A549 (cell line): ENCODE results near the gene RBP3.

Source experiments
- NR3C1 ChIP-seq: fragments of >200 bp; sonication (Bioruptor Twin); formaldehyde crosslinking; IDR thresholded peaks from 3 replicates; pipeline ENCODE4 v1.6.1; 2017
- TF ChIP-seq, protein P1 (sequence below): fragments of >200 bp; sonication (Bioruptor Twin); formaldehyde crosslinking; IDR thresholded peaks from 3 replicates; pipeline ENCODE4 v1.5.1; 2016

DNA sequence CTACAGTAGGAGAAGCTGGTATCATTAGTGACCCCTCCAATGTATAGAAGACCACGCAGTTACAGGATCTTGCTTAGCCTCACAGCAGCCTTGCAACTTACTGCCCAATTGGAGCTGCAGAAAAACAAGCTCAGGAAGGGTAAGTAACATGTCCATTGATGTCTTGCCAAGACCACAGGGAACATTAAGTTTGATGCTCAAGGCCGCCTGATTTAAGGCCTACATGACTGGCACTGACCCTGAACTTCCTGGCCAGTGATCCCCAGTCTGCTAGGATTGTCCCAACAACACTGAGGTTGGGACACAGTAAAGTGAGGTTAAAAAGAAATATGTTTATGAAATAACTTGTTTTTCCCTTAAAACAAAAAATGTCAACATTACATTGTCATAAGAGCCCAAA is 32.7 kb upstream of the RBP3 start:
- no peak for TF ChIP-seq NR3C1
- TF ChIP-seq, protein P1, sequence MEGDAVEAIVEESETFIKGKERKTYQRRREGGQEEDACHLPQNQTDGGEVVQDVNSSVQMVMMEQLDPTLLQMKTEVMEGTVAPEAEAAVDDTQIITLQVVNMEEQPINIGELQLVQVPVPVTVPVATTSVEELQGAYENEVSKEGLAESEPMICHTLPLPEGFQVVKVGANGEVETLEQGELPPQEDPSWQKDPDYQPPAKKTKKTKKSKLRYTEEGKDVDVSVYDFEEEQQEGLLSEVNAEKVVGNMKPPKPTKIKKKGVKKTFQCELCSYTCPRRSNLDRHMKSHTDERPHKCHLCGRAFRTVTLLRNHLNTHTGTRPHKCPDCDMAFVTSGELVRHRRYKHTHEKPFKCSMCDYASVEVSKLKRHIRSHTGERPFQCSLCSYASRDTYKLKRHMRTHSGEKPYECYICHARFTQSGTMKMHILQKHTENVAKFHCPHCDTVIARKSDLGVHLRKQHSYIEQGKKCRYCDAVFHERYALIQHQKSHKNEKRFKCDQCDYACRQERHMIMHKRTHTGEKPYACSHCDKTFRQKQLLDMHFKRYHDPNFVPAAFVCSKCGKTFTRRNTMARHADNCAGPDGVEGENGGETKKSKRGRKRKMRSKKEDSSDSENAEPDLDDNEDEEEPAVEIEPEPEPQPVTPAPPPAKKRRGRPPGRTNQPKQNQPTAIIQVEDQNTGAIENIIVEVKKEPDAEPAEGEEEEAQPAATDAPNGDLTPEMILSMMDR = no peak
